22Rv1 (cell line): Measurements from ENCODE around the gene NFYA.

Source experiments
- H3K27ac ChIP-seq: fragments of 450-650 bp; 2 replicates; pipeline ENCODE4 v1.5.1; 2017
- CTCF ChIP-seq: fragments of 450-650 bp; IDR thresholded peaks from 2 replicates; pipeline ENCODE4 v1.5.1; 2017; ENCODE audit warnings: mild to moderate bottlenecking
- ZFX ChIP-seq: fragments of 450-650 bp; IDR thresholded peaks from 2 replicates; pipeline ENCODE4 v1.6.1; 2017; ENCODE audit warnings: antibody characterized with exemption, borderline replicate concordance

The NFYA gene

DNA sequence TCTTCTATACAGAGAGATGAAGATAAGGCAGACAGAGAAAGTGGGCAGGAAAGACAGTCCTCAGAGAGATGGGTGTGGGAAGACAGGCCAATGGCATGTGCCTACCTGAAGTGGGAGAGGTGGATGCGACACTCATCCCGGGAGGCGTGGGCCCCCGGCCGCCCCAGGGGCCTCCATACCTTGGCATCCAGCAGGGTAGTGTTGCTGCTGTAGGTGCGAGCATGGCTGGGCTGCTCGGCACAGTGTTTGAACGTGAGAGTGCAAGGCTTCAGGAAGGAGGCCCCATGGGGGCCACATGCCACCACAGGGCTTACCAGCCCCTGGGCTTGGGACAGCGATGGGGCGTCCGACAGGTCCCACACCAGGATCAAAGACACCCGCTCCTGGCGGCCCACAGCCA, 39.0 kb upstream of the NFYA start:
- H3K27ac ChIP-seq: no peak overlapping the region
- TF ChIP-seq ZFX (no peak), CTCF (no peak)

- no peak overlapping the region for H3K27ac ChIP-seq
- TF ChIP-seq ZFX: no peak
- TF ChIP-seq CTCF: no peak
Measured at GRCh38 chr6:41036186-41036585, 36.6 kb upstream of the NFYA start.

- no peak overlapping the region for H3K27ac ChIP-seq
- TF ChIP-seq ZFX (no peak), CTCF (no peak)
Measured at GRCh38 chr6:41036601-41037000, 36.2 kb upstream of the NFYA start.

GRCh38 chr6:41037107-41037900, 35.5 kb upstream of the NFYA start:
- no peak overlapping the region for H3K27ac ChIP-seq

DNA sequence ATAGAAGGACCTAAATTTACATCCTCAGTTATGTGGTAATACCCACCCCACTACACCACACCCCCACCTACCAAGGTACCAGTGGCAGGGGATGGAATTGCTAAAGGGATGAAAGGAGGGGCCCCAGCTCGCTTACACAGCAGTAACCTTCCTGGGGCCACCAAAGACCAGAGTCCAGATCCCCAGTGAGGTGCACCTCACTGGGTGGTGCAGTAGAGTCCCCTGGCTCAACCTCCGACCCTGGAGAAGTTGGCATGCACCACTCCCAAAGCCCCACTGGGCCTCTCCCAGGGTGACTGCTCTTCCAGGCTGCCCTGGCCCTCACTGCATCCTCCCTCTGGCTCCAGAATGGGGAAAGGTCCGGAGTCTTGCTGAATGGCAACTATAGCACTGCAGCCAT, 34.6 kb upstream of the NFYA start:
- H3K27ac ChIP-seq: no peak overlapping the region
- TF ChIP-seq CTCF (no peak), ZFX (no peak)

More at GRCh38 chr6:41037107-41037900, 35.5 kb upstream of the NFYA start:
- TF ChIP-seq CTCF (no peak), ZFX (no peak)

DNA sequence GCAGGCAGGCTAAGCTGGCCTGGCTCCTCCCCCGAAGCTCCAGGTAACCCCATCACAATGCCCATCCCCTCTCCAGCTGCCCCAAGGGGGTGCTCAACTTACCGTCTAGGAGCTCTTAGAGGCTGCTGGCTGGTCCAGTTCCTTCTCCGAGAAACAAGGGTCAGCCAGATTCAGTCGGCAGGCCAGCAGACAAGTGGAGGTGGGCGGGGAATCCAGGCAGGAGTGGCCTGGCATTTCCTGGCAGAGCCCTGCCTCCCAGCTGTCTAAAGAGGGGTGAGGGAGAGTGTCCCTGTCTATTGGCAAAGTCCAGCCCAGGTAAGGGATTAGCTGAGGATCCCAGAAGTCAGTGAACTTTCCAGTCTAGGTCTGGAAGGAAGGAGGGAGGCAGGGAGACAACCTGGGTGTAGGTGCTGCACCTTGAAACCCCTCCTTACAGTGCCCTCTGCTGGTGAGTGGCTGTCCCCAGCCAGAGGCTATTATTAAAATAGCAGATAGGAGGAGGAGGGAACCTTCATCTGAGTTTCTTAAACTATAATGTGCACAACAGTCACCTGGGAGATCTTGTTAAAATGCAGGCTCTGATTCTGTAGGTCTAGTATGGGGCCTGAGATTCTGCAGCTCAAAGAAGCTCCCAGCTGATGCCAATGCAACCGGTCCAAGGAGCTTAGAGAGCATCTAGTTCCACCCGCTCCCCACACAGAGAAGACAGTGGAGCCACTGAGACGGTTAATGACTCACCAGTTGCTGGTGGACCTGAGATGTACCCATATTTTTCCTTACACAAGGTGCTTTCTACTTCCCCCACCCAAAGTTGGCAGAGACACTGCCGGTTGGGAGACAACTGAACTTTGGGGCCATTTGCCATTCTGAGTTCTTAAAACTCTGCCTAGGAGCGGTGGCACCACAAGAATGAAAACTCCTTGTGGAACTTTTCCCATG, 33.4 kb upstream of the NFYA start, which contains the start of gene UNC5CL:
TSS of gene UNC5CL (minus strand) at position 162 of the 939 bp plus-strand sequence. CDS start 4,147 bp downstream, outside the sequence.
- H3K27ac ChIP-seq: no peak within 1 kb of the TSS
- TF ChIP-seq ZFX (no peak), CTCF (peak; percentile 89)
